Measurements from ENCODE around the gene NPRL2. TPM values are rescaled to one million over a fixed set of nuclear protein-coding genes. Genes with fewer than 3 reads are reported as not detected.
A peak's percentile ranks its signal among the peaks of the same experiment; 100 is the strongest.

The NPRL2 gene
- total and polyA plus RNA-seq, 2 of the 13 experiments (the other 11 are each of a cell fraction or from before 2014, with no cell fraction given) = 30.6 to 51.4 TPM

GRCh38 chr3:50337175-50337861 is 13.3 kb downstream of the NPRL2 start (continued):
- no peak; the same call in 1 of the 2 replicates for TF ChIP-seq ZHX2 (IDR thresholded peaks at IDR 0.05; ENCODE audit: low read depth)
- peak; percentile 37; the same call in 1 of the 2 replicates for TF ChIP-seq ZHX2 (CRISPR knock-in tag; IDR thresholded peaks at IDR 0.05; ENCODE audit: borderline replicate concordance)
- no peak for TF ChIP-seq ZNF75D (CRISPR knock-in tag; IDR thresholded peaks at IDR 0.05; ENCODE audit: borderline replicate concordance)
- peak; percentile 60; the same call in 1 of the 2 replicates for TF ChIP-seq ZNF552 (CRISPR knock-in tag; IDR thresholded peaks at IDR 0.05; ENCODE audit: borderline replicate concordance)
- TF ChIP-seq SIX1 (CRISPR knock-in tag; IDR thresholded peaks at IDR 0.05; ENCODE audit: borderline replicate concordance) = peak; percentile 48
- TF ChIP-seq CSRNP1 (CRISPR knock-in tag; IDR thresholded peaks at IDR 0.05) = peak; percentile 84
- peak; percentile 70 for TF ChIP-seq ZNF350 (CRISPR knock-in tag; IDR thresholded peaks at IDR 0.05; ENCODE audit: borderline replicate concordance, low read depth)
- TF ChIP-seq ZNF224 (CRISPR knock-in tag; IDR thresholded peaks at IDR 0.05) = no peak
- TF ChIP-seq ZNF850 (CRISPR knock-in tag; conservative IDR thresholded peaks at IDR 0.05) = no peak
- no peak for TF ChIP-seq RORA (CRISPR knock-in tag; IDR thresholded peaks at IDR 0.05)
- no peak for TF ChIP-seq TEAD2 (CRISPR knock-in tag; IDR thresholded peaks at IDR 0.05)
- TF ChIP-seq HIVEP1 (CRISPR knock-in tag; IDR thresholded peaks at IDR 0.05) = no peak; the same call in 1 of the 2 replicates
- peak; percentile 69 for TF ChIP-seq ZNF580 (CRISPR knock-in tag; IDR thresholded peaks at IDR 0.05; ENCODE audit: borderline replicate concordance, low read depth)
- TF ChIP-seq ZNF18 (CRISPR knock-in tag; IDR thresholded peaks at IDR 0.05; ENCODE audit: insufficient replicate concordance) = peak; percentile 88
- TF ChIP-seq SRSF9 (IDR thresholded peaks at IDR 0.05; ENCODE audit: borderline replicate concordance, insufficient read depth, low read depth, low read length, poor library complexity, severe bottlenecking) = no peak
- peak; percentile 55; the same call in 1 of the 2 replicates for TF ChIP-seq NR2C2 (CRISPR knock-in tag; IDR thresholded peaks at IDR 0.05; ENCODE audit: borderline replicate concordance)
- no peak for TF ChIP-seq HNF4A (CRISPR knock-in tag; IDR thresholded peaks at IDR 0.05)
- peak; percentile 25; the same call in 1 of the 2 replicates for TF ChIP-seq CENPT (CRISPR knock-in tag; IDR thresholded peaks at IDR 0.05; ENCODE audit: low read depth)
- TF ChIP-seq RBAK (CRISPR knock-in tag; IDR thresholded peaks at IDR 0.05) = no peak
- peak; percentile 61; the same call in 1 of the 2 replicates for TF ChIP-seq HDAC2 (CRISPR knock-in tag; IDR thresholded peaks at IDR 0.05)

Measured in HepG2 (cell line).